Transverse colon (tissue), 4 donors: ENCODE data around the gene DNASE1. TPM values are rescaled to one million over a fixed set of nuclear protein-coding genes. Genes with fewer than 3 reads are reported as not detected.

Source experiments
- DNase-seq: peaks from one replicate; pipeline ENCODE4 v3.0.0-alpha.2; 2019
- H3K27ac ChIP-seq, 4 donors: fragments of 200-600 bp; sonication (generic); 2 replicates each; pipeline ENCODE4 v1.5.1; 2016 to 2018; ENCODE audit warnings: inconsistent platforms in 4 of 4
- H3K27me3 ChIP-seq: fragments of 200-600 bp; sonication (generic); 2 replicates; pipeline ENCODE4 v1.5.1; 2017; ENCODE audit warnings: inconsistent platforms
- H3K36me3 ChIP-seq, 4 donors: fragments of 200-600 bp; sonication (generic); 2 replicates each; pipeline ENCODE4 v1.5.1; 2017 to 2019; ENCODE audit warnings: inconsistent platforms in 4 of 4
- H3K4me1 ChIP-seq, 4 donors: fragments of 200-600 bp; sonication (generic); 2 replicates each; pipeline ENCODE4 v1.5.1; 2017 to 2020; ENCODE audit warnings: inconsistent platforms in 4 of 4
- H3K4me3 ChIP-seq, 4 donors: fragments of 200-600 bp; sonication (generic); 1 replicate in 1 of 4; 2 replicates in 3 of 4; pipeline versions ENCODE4 v1.5.1 to v1.6.1; 2017 to 2019; ENCODE audit warnings: inconsistent platforms in 4 of 4
- H3K9me3 ChIP-seq, 2 donors: fragments of 200-600 bp; sonication (generic); 2 replicates each; pipeline ENCODE4 v1.5.1; 2017 to 2019; ENCODE audit warnings: inconsistent platforms in 2 of 2
- CTCF ChIP-seq, 5 experiments: fragments of 200-600 bp in 3 of 5; fragments of 450-650 bp in 2 of 5; sonication (generic) in 3 of 5; IDR thresholded peaks; 1 replicate in 2 of 5; 2 replicates in 3 of 5; pipeline ENCODE4 v1.5.1; 2016 to 2017; ENCODE audit warnings: antibody characterized with exemption in 5 of 5, inconsistent platforms in 3 of 5, mild to moderate bottlenecking in 2 of 5, moderate library complexity in 1 of 5
- EP300 ChIP-seq: sonication (generic); formaldehyde crosslinking; IDR thresholded peaks from one replicate; pipeline ENCODE4 v1.6.1; 2017; ENCODE audit warnings: antibody characterized with exemption, low read depth
- POLR2A ChIP-seq: fragments of 450-650 bp; IDR thresholded peaks from one replicate; pipeline ENCODE4 v1.6.1; 2016; ENCODE audit warnings: antibody characterized with exemption, mild to moderate bottlenecking, moderate library complexity
- POLR2AphosphoS5 ChIP-seq, 3 donors: sonication (generic); formaldehyde crosslinking; IDR thresholded peaks; one replicate each; pipeline ENCODE4 v1.6.1; 2016; ENCODE audit warnings: antibody characterized with exemption in 3 of 3
- WGBS, 2 donors: methylation state at CpG; one replicate each; pipeline ENCODE4 v1.1.5; 2018; ENCODE audit warnings: low coverage in 1 of 2; 5-methylcytosine and 5-hydroxymethylcytosine counted together
- in situ Hi-C, 4 donors: fragments of 200-750 bp; cut with MboI; loops; one replicate each; pipeline versions ENCODE4 v1.15.0 to v1.15.1; 2017; ENCODE audit warnings: low sequenced_read_pairs in 3 of 4, low pct_ligation_motif_present in 1 of 4, low pct_unique_long_range_greater_than_20kb in 1 of 4
- intact Hi-C: fragments of 100-400 bp; cut with DNase I; formaldehyde crosslinking; loops from one replicate; pipeline ENCODE4 v1.15.1; 2023; ENCODE audit warnings: low total_unique reads
- total RNA-seq, 4 donors: library from RNA; depleted of rRNA; stranded (reverse); fragments of >200 nt; gene quantifications; one replicate each; pipeline ENCODE4 v1.1.0, GENCODE V29; 2016

The DNASE1 gene
- total RNA-seq, 4 donors from 2014 or later: 27.3 to 139 (median 36.5) TPM

GRCh38 chr16:3645108-3645503 lies 9.4 kb upstream of the DNASE1 start:
- in situ Hi-C loops: no loop called here
- H3K27ac ChIP-seq: no peak overlapping the region
- H3K4me1 ChIP-seq: peaks cover 3 to 26% (median 20%) of the 10 kb centered on the region in 4 donors
- H3K36me3 ChIP-seq: no peaks in the 10 kb centered on the region
- no peaks in the 10 kb centered on the region for H3K9me3 ChIP-seq
- no peak overlapping the region for H3K4me3 ChIP-seq
- no peaks in the 10 kb centered on the region for H3K27me3 ChIP-seq
- intact Hi-C loops: no loop called here
- TF ChIP-seq POLR2AphosphoS5 (IDR thresholded peaks at IDR 0.05): no peak
- TF ChIP-seq POLR2A: no peak
- no peak for TF ChIP-seq EP300
- TF ChIP-seq CTCF (IDR thresholded peaks at IDR 0.05): no peak
- no peak for DNase-seq
- 74 to 75% methylated on average over 3 to 6 of the region's 6 CpGs for WGBS, 2 donors

GRCh38 chr16:3645504-3646347 lies 8.8 kb upstream of the DNASE1 start:
- no peaks in the 10 kb centered on the region for H3K27me3 ChIP-seq
- in situ Hi-C loops (no loop called here), intact Hi-C loops (no loop called here)
- H3K36me3 ChIP-seq: no peaks in the 10 kb centered on the region
- peaks cover 3 to 25% (median 20%) of the 10 kb centered on the region in 4 donors for H3K4me1 ChIP-seq
- peak overlapping the region; percentile 60 to 71 (median 65) for H3K27ac ChIP-seq
- DNase-seq: no peak
- H3K4me3 ChIP-seq: no peak overlapping the region
- H3K9me3 ChIP-seq: no peaks in the 10 kb centered on the region
- TF ChIP-seq CTCF (IDR thresholded peaks at IDR 0.05) (no peak), POLR2A (no peak), EP300 (no peak), POLR2AphosphoS5 (IDR thresholded peaks at IDR 0.05) (no peak)
- WGBS, 2 donors: 37 to 70% methylated on average over 2 to 19 of the region's 19 CpGs

GRCh38 chr16:3646348-3646920 lies 8.1 kb upstream of the DNASE1 start:
- 31 to 47% methylated on average over 11 to 15 of the region's 15 CpGs for WGBS, 2 donors
- no peaks in the 10 kb centered on the region for H3K36me3 ChIP-seq
- intact Hi-C loops (no loop called here), in situ Hi-C loops (no loop called here)
- TF ChIP-seq EP300: no peak
- TF ChIP-seq POLR2AphosphoS5 (IDR thresholded peaks at IDR 0.05): peak in 1 of 3 donors; percentile 17
- peak overlapping the region; percentile 60 to 71 (median 65) for H3K27ac ChIP-seq
- peak; percentile 88 for DNase-seq
- H3K9me3 ChIP-seq: no peaks in the 10 kb centered on the region
- H3K4me3 ChIP-seq: no peak overlapping the region
- peaks cover 3 to 25% (median 20%) of the 10 kb centered on the region in 4 donors for H3K4me1 ChIP-seq
- H3K27me3 ChIP-seq: no peaks in the 10 kb centered on the region

GRCh38 chr16:3650631-3651265 lies 3.7 kb upstream of the DNASE1 start:
- TF ChIP-seq POLR2A (no peak), CTCF (IDR thresholded peaks at IDR 0.05) (no peak), POLR2AphosphoS5 (IDR thresholded peaks at IDR 0.05) (no peak), EP300 (no peak)

More at GRCh38 chr16:3650631-3651265, 3.7 kb upstream of the DNASE1 start:
- no peak overlapping the region for H3K27ac ChIP-seq
- intact Hi-C loops: no loop called here
- in situ Hi-C loops: no loop called here
- H3K27me3 ChIP-seq: no peaks in the 10 kb centered on the region
- H3K4me1 ChIP-seq: peaks cover 3 to 30% (median 19%) of the 10 kb centered on the region in 4 donors
- H3K36me3 ChIP-seq: no peaks in the 10 kb centered on the region
- no peak overlapping the region for H3K4me3 ChIP-seq
- no peak for DNase-seq
- no peaks in the 10 kb centered on the region for H3K9me3 ChIP-seq
- WGBS, 2 donors: 83 to 93% methylated on average over 5 to 13 of the region's 13 CpGs
